ENCODE measurements around the gene ANAPC16.
"Not testable (repeated sequence)": the region's sequence is repeated elsewhere in the genome, so short reads cannot be mapped to it uniquely, and the experiment has no call there.

The ANAPC16 gene

GRCh38 chr10:72263613-72264241 lies 47.9 kb downstream of the ANAPC16 start:
- DNase-seq (ENCODE audit: low spot score): no peak

DNA sequence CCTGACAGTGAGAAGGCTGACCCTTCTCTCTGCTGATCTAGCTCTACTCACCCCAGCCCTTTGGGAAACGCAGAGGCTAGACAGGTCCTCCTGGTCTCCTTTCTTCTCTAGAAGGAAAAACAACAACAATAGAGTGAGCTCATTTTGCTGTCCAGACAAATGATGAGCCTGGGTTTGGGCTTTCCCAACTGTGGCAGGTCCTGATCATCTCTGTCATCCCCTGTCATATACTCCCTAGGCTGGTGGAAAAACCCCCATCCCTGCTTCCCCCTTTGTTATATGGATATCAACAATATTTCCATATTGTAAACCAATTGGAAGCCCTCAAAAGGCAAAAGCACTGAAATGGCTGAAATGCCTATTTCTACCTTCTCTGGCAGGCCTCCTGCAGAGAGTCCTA lies 48.7 kb downstream of the ANAPC16 start:
- no peak for DNase-seq (ENCODE audit: low spot score)

- DNase-seq (ENCODE audit: low spot score): no peak
These were observed 49.7 kb downstream of the ANAPC16 start for GRCh38 chr10:72265508-72265907.

DNA sequence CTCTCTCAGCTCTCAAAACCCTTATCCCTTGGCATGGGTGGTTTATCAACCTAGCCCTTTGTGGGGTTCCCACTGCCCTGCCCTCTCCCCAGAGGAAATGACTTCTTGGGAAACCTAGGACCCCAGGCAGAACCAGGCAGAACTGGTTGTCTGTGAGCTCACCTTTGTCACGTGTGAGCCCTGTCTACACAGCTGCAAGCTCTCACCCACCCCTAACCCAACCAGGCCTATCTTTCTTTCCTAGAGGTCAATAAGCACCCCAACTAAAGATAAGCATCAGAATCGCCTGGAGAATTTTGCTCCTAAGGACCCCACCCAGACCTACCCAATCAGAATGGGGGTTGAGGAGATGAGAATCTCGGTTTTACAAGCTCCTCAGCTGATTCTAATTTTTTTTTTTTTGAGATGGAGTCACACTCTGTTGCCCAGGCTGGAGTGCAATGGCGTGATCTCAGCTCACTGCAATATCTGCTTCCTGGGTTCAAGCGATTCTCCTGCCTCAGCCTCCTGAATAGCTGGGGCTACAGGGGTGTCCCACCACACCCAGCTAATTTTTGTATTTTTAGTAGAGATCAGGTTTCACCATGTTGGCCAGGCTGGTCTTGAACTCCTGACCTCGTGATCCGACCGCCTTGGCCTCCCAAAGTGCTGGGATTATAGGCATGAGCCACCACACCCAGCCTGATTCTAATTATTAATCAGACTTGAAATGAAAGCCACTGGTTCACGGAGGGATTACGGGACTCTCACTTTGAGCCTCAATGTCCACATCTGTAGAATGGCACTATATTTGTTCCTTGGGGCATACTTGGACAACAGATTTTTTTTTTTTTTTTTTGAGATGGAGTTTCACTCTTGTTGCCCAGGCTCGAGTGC lies 50.4 kb downstream of the ANAPC16 start:
- no peak for DNase-seq (ENCODE audit: low spot score)

- no peak for DNase-seq (ENCODE audit: low spot score)
These were observed 51.6 kb downstream of the ANAPC16 start for GRCh38 chr10:72267381-72267780.

DNA sequence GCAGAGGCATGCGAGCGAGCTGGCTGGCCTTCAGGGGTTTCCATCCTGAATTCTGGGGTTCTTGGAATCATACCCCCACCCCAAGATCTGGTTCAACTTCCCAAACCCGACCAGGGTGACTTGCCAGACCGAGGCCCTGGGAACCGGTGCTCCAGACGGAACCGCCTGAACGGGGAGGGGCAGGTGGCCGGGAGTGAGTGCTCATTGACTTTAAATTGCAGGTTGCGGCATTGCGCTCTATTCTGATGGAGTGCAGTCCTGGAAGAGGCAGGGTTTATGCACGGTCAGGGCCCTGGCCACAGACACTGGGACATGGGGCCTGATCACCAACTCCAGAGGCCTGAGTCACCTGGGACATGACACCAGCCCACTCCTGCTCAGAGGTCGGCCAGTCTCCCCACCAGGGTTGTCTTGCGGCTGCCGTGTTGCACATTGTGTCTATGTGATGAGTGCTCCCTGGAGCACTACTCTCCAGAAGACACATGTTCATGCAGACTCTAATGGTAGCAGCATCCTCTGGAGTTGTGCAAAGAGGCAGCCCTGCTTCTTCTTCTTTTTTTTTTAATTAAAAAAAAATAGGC lies 52.1 kb downstream of the ANAPC16 start:
- no peak for DNase-seq (ENCODE audit: low spot score)

DNA sequence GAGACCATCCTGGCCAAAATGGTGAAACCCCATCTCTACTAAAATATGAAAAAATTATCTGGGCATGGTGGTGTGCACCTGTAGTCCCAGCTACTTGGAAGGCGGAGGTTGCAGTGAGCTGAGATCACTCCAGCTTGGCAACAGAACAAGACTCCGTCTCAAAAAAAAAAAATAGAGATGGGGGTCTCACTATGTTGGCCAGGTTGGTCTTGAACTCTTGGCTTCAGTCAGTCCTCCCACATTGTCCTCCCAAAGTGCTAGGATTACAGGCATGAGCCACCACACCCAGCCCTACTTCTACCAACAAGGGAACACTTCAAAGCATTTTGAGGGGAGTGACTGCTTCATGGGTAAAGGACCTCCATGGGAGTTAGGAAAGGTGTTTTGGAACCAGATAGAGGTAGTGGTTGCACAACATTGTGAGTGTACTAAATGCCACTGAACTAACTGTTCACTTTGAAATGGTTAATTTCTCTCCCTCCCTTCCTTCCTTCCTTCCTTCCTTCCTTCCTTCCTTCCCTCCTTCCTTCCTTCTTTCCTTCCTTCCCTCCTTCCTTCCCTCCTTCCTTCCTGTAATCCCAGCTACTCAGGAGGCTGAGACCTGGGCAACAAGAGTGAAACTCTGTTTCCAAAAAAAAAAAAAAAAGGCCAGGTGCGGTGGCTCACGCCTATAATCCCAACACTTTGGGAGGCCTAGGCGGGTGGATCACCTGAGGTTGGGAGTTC lies 52.8 kb downstream of the ANAPC16 start:
- not testable (repeated sequence) for DNase-seq (ENCODE audit: low spot score)

- no peak for DNase-seq (ENCODE audit: low spot score)
These were observed 54.9 kb downstream of the ANAPC16 start for GRCh38 chr10:72270607-72271281.

GRCh38 chr10:72272689-72273409 lies 57.0 kb downstream of the ANAPC16 start:
- peak; percentile 93 for DNase-seq (ENCODE audit: low spot score)

DNA sequence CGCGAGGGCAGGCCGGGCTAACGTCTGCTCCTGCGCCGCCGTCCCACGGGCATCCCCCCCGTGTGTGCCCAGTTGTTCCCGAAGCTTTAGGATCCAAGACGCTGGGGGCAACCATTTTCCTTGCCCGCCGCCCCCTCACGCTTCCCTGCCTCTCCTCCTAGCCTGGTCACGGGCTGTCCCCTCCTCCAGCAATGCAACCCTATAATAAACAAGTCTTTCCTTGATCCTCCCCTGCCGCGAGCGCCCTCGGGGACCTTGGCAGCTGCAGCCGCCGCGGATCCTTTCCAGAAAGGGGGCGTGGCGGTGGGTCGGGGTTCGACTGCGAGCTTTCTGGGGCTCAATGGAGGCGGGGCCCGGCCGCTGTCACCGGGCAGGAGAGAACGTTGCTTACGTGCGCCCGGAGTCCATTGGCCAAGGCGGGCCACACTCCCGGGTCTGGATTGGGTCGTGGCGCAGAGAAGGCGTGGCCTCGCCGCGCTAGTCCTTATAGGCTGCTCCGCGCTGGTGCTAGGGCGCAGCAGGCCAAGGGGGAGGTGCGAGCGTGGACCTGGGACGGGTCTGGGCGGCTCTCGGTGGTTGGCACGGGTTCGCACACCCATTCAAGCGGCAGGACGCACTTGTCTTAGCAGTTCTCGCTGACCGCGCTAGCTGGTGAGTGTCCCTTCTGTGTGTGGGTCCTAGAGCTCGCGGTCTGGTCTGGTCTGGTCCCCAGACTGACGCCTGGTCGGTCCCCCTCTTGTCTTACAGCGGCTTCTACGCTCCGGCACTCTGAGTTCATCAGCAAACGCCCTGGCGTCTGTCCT lies 57.8 kb downstream of the ANAPC16 start, which contains the start of gene DDIT4:
DDIT4 (plus strand) TSS at position 515 of the 803 bp plus-strand sequence. CDS start 293 bp downstream, outside the sequence.
- DNase-seq (ENCODE audit: low spot score): peak; percentile 99

GRCh38 chr10:72274213-72274729 lies 58.5 kb downstream of the ANAPC16 start:
- DNase-seq (ENCODE audit: low spot score): peak; percentile 38

GRCh38 chr10:72274730-72275350 lies 59.0 kb downstream of the ANAPC16 start:
- peak; percentile 57 for DNase-seq (ENCODE audit: low spot score)

DNA sequence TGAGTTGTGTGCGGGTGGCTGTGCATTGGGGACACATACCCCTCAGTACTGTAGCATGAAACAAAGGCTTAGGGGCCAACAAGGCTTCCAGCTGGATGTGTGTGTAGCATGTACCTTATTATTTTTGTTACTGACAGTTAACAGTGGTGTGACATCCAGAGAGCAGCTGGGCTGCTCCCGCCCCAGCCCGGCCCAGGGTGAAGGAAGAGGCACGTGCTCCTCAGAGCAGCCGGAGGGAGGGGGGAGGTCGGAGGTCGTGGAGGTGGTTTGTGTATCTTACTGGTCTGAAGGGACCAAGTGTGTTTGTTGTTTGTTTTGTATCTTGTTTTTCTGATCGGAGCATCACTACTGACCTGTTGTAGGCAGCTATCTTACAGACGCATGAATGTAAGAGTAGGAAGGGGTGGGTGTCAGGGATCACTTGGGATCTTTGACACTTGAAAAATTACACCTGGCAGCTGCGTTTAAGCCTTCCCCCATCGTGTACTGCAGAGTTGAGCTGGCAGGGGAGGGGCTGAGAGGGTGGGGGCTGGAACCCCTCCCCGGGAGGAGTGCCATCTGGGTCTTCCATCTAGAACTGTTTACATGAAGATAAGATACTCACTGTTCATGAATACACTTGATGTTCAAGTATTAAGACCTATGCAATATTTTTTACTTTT lies 59.7 kb downstream of the ANAPC16 start:
- DNase-seq (ENCODE audit: low spot score): peak; percentile 59

- peak; percentile 29 for DNase-seq (ENCODE audit: low spot score)
These were observed 60.2 kb downstream of the ANAPC16 start for GRCh38 chr10:72276013-72276387.

DNA sequence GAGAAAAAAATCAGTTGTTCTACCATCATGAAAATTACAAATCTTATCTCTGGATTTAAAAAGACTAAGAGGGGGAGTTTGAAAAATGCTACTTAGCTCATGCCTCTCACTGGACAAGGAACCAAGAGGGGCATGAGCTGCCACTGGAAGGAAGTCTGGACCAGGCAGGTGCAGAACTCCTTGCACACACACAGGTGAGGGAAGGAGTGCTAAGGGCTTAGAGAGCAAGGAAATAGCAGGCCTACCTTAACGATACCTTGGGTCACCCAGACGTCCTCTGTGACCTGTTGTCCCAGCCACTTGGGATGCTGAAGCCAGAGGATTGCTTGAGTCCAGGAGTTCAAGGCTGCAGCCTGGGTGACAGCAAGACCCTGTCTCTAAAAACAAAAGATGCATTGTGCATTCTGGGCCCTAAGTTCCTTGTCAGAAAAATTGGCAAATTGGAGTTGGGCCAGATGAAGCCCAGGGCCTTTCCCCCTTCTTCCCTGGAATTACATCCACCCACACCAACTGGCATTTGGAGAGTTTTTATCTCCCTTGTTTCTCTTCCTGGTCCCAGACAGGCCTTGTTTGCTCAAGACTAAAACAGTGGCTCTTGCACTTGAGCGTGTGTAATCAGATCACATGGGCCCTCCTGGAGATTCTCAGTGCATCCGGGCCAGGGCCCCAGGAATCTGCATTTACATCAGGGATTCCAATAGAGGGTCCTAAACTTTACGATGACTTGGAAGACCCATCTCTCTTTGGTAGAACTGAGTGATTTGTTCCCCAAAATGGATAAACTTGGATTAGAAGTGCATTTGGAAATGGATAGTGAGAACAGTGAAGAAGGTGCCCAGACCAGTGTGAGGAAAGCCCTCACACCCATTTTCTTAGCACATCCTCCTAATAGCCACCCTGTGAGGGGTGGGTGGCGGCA lies 60.9 kb downstream of the ANAPC16 start:
- DNase-seq (ENCODE audit: low spot score): no peak

- no peak for DNase-seq (ENCODE audit: low spot score)
These were observed 61.7 kb downstream of the ANAPC16 start for GRCh38 chr10:72277340-72277995.

- no peak for DNase-seq (ENCODE audit: low spot score)
These were observed 62.3 kb downstream of the ANAPC16 start for GRCh38 chr10:72277996-72278667.
